Stomach (tissue), 9 donors: Measurements from ENCODE around the gene SLC27A6. TPM values are rescaled to one million over a fixed set of nuclear protein-coding genes. Genes with fewer than 3 reads are reported as not detected.

Experiments
- DNase-seq, 2 donors: peaks; one replicate each; pipeline versions ENCODE4 v3.0.0 to v3.0.0-alpha.2; 2013 to 2019
- H3K27ac ChIP-seq, 5 donors: fragments of 200-600 bp in 4 of 5; sonication (generic) in 4 of 5; one replicate each; pipeline ENCODE4 v1.5.1; 2013 to 2019; ENCODE audit warnings: mild to moderate bottlenecking in 1 of 5, moderate library complexity in 1 of 5
- H3K27me3 ChIP-seq, 3 donors: fragments of 200-600 bp; sonication (generic); one replicate each; pipeline ENCODE4 v1.5.1; 2017 to 2019; ENCODE audit warnings: mixed run types in 1 of 3
- H3K36me3 ChIP-seq, 4 donors: fragments of 200-600 bp; sonication (generic); 1 replicate in 3 of 4; 2 replicates in 1 of 4; pipeline ENCODE4 v1.5.1; 2016 to 2019
- H3K4me1 ChIP-seq, 4 donors: fragments of 200-600 bp; sonication (generic); one replicate each; pipeline ENCODE4 v1.5.1; 2016 to 2019
- H3K4me3 ChIP-seq, 4 donors: fragments of 200-600 bp; sonication (generic) in 3 of 4; one replicate each; pipeline ENCODE4 v1.5.1; 2016 to 2019; ENCODE audit warnings: mild to moderate bottlenecking in 1 of 4
- H3K9me3 ChIP-seq, 4 donors: fragments of 200-600 bp; sonication (generic); one replicate each; pipeline ENCODE4 v1.5.1; 2016 to 2019
- CTCF ChIP-seq, 7 experiments: fragments of 450-650 bp in 4 of 7; fragments of 200-600 bp in 3 of 7; sonication (generic) in 3 of 7; IDR thresholded peaks; one replicate each; pipeline ENCODE4 v1.5.1; 2016 to 2019; ENCODE audit warnings: antibody characterized with exemption in 7 of 7, control low read depth in 2 of 7, mild to moderate bottlenecking in 1 of 7
- EP300 ChIP-seq: sonication (generic); formaldehyde crosslinking; IDR thresholded peaks from one replicate; pipeline ENCODE4 v1.6.1; 2017; ENCODE audit warnings: antibody characterized with exemption
- POLR2A ChIP-seq, 4 donors: fragments of 450-650 bp; IDR thresholded peaks; one replicate each; pipeline ENCODE4 v1.6.1; 2016; ENCODE audit warnings: antibody characterized with exemption in 4 of 4, control low read depth in 2 of 4, mild to moderate bottlenecking in 1 of 4, moderate library complexity in 1 of 4
- POLR2AphosphoS5 ChIP-seq, 3 donors: sonication (generic); formaldehyde crosslinking; IDR thresholded peaks; one replicate each; pipeline ENCODE4 v1.6.1; 2016; ENCODE audit warnings: antibody characterized with exemption in 3 of 3
- WGBS, 5 donors: extraction: QIAGEN DNeasy Blood & Tissue Kit in 3 of 5; methylation state at CpG; one replicate each; pipeline versions ENCODE4 v1.1.5 to v1.1.7; 2013 to 2018; 5-methylcytosine and 5-hydroxymethylcytosine counted together
- intact Hi-C: fragments of 100-400 bp; cut with DNase I; formaldehyde crosslinking; loops from one replicate; pipeline ENCODE4 v1.15.1; 2023; ENCODE audit warnings: low total_unique reads
- polyA plus RNA-seq, 3 donors: library from polyadenylated mRNA; stranded (reverse); fragments of 200-250 nt; gene quantifications; one replicate each; pipeline ENCODE4 v1.2.3, GENCODE V29; 2013
- total RNA-seq, 5 donors: library from RNA; depleted of rRNA; stranded (reverse); fragments of >200 nt; gene quantifications; one replicate each; pipeline versions ENCODE4 v1.1.0 to v1.2.3, GENCODE V29; 2014 to 2016
- donor health status: healthy with polysubstance abuse.
- donor health status: Bipolar disorder and iron deficiency.
- donor health status: healthy.

The SLC27A6 gene
- total and polyA plus RNA-seq, 8 donors, result 1.6 to 2.8 (median 2.3) TPM; not detected in 5

- no peak for TF ChIP-seq POLR2AphosphoS5 (IDR thresholded peaks at IDR 0.05)
- TF ChIP-seq CTCF (IDR thresholded peaks at IDR 0.05), result no peak
- no peak for TF ChIP-seq EP300
- no peak for DNase-seq
- no peaks in the 10 kb centered on the region for H3K4me1 ChIP-seq
- 44 to 70% (median 57%) methylated on average over 1 of the region's 1 CpG for WGBS, 5 donors
- H3K4me3 ChIP-seq, result no peak overlapping the region
- no peaks in the 10 kb centered on the region for H3K9me3 ChIP-seq
- intact Hi-C loops, result no loop called here
- H3K27ac ChIP-seq, result no peak overlapping the region
- no peaks in the 10 kb centered on the region for H3K27me3 ChIP-seq
- H3K36me3 ChIP-seq, result no peaks in the 10 kb centered on the region
These were observed 19.2 kb downstream of the SLC27A6 start for GRCh38 chr5:128984480-128984879.

GRCh38 chr5:128988476-128988875 is 23.2 kb downstream of the SLC27A6 start:
- Histone ChIP-seq H3K4me3 (no peak overlapping the region), H3K36me3 (no peaks in the 10 kb centered on the region), H3K27ac (no peak overlapping the region), H3K4me1 (no peaks in the 10 kb centered on the region), H3K9me3 (no peaks in the 10 kb centered on the region), H3K27me3 (no peaks in the 10 kb centered on the region)
- intact Hi-C loops, result no loop called here
- WGBS, 5 donors, result 50 to 95% (median 82%) methylated on average over 1 of the region's 1 CpG
- DNase-seq, result no peak
- TF ChIP-seq POLR2AphosphoS5 (IDR thresholded peaks at IDR 0.05) (no peak), EP300 (no peak), CTCF (IDR thresholded peaks at IDR 0.05) (no peak), POLR2A (IDR thresholded peaks at IDR 0.05) (no peak)

- no peak for TF ChIP-seq CTCF (IDR thresholded peaks at IDR 0.05)
- TF ChIP-seq POLR2AphosphoS5 (IDR thresholded peaks at IDR 0.05), result no peak
- TF ChIP-seq POLR2A (IDR thresholded peaks at IDR 0.05), result no peak
- TF ChIP-seq EP300, result no peak
- Histone ChIP-seq H3K4me1 (no peaks in the 10 kb centered on the region), H3K36me3 (no peaks in the 10 kb centered on the region), H3K27me3 (no peaks in the 10 kb centered on the region), H3K4me3 (no peak overlapping the region), H3K27ac (no peak overlapping the region), H3K9me3 (no peaks in the 10 kb centered on the region)
- WGBS, 5 donors, result 44 to 56% (median 50%) methylated on average over 5 of the region's 5 CpGs
- peak in 1 of 2 donors; percentile 37 for DNase-seq
- intact Hi-C loops, result no loop called here
These were observed 36.7 kb downstream of the SLC27A6 start for GRCh38 chr5:129001841-129002526.

- no peak overlapping the region for H3K4me3 ChIP-seq
- 58 to 81% (median 69%) methylated on average over 2 of the region's 2 CpGs for WGBS, 5 donors
- H3K36me3 ChIP-seq, result no peaks in the 10 kb centered on the region
- H3K27ac ChIP-seq, result no peak overlapping the region
- intact Hi-C loops, result no loop called here
- no peaks in the 10 kb centered on the region for H3K9me3 ChIP-seq
- H3K27me3 ChIP-seq, result no peaks in the 10 kb centered on the region
- no peak for DNase-seq
- no peaks in the 10 kb centered on the region for H3K4me1 ChIP-seq
- TF ChIP-seq EP300 (no peak), POLR2AphosphoS5 (IDR thresholded peaks at IDR 0.05) (no peak), CTCF (IDR thresholded peaks at IDR 0.05) (no peak), POLR2A (IDR thresholded peaks at IDR 0.05) (no peak)
These were observed 37.2 kb downstream of the SLC27A6 start for GRCh38 chr5:129002527-129002842.
